ENCODE data around the gene DPYD. TPM values are rescaled to one million over a fixed set of nuclear protein-coding genes. Genes with fewer than 3 reads are reported as not detected.

Gene DPYD
- total and polyA plus RNA-seq, 4 donors: 17.7 to 99.3 (median 74.4) TPM

- no peak for TF ChIP-seq CTCF (IDR thresholded peaks at IDR 0.05; ENCODE audit: control extremely low read depth, extremely low read depth)
- DNase-seq: no peak
- H3K4me3 ChIP-seq: no peak overlapping the region
- no peaks in the 10 kb centered on the region for H3K36me3 ChIP-seq (ENCODE audit: control insufficient read depth in 4 of 4, insufficient read depth in 4 of 4, low read length in 4 of 4)
- 74 to 95% methylated on average over 1 of the region's 1 CpG for WGBS, 2 donors
- no peaks in the 10 kb centered on the region for H3K4me1 ChIP-seq (ENCODE audit: control insufficient read depth in 5 of 5, insufficient read depth in 5 of 5, low read length in 5 of 5)
- peaks cover 0 to 6% (median 2%) of the 10 kb centered on the region in 4 donors for H3K9me3 ChIP-seq (ENCODE audit: control insufficient read depth in 4 of 4, insufficient read depth in 3 of 4, low read length in 3 of 4)
- no peak overlapping the region for H3K27ac ChIP-seq (ENCODE audit: low read depth in 1 of 2, low read length in 1 of 2)
- no peak overlapping the region for H3K9ac ChIP-seq (ENCODE audit: insufficient read depth in 1 of 2, low read length in 2 of 2)
- ATAC-seq (ENCODE audit: insufficient read depth, low FRiP score): no peak
- H3K27me3 ChIP-seq (ENCODE audit: control insufficient read depth in 3 of 3, insufficient read depth in 3 of 3, low read length in 2 of 3): no peaks in the 10 kb centered on the region
Measured at GRCh38 chr1:97042551-97042950, 878.3 kb downstream of the DPYD start.

GRCh38 chr1:97041026-97041425 lies 879.8 kb downstream of the DPYD start:
- Histone ChIP-seq H3K27ac (ENCODE audit: low read depth in 1 of 2, low read length in 1 of 2) (no peak overlapping the region), H3K36me3 (ENCODE audit: control insufficient read depth in 4 of 4, insufficient read depth in 4 of 4, low read length in 4 of 4) (no peaks in the 10 kb centered on the region), H3K4me3 (no peak overlapping the region), H3K9ac (ENCODE audit: insufficient read depth in 1 of 2, low read length in 2 of 2) (no peak overlapping the region), H3K9me3 (ENCODE audit: control insufficient read depth in 4 of 4, insufficient read depth in 3 of 4, low read length in 3 of 4) (peaks cover 0 to 6% (median 2%) of the 10 kb centered on the region in 4 donors), H3K27me3 (ENCODE audit: control insufficient read depth in 3 of 3, insufficient read depth in 3 of 3, low read length in 2 of 3) (no peaks in the 10 kb centered on the region), H3K4me1 (ENCODE audit: control insufficient read depth in 5 of 5, insufficient read depth in 5 of 5, low read length in 5 of 5) (no peaks in the 10 kb centered on the region)
- ATAC-seq (ENCODE audit: insufficient read depth, low FRiP score) (no peak), DNase-seq (no peak)
- 68 to 83% methylated on average over 2 of the region's 2 CpGs for WGBS, 2 donors
- no peak for TF ChIP-seq CTCF (IDR thresholded peaks at IDR 0.05; ENCODE audit: control extremely low read depth, extremely low read depth)

- H3K36me3 ChIP-seq (ENCODE audit: control insufficient read depth in 4 of 4, insufficient read depth in 4 of 4, low read length in 4 of 4): no peaks in the 10 kb centered on the region
- no peaks in the 10 kb centered on the region for H3K4me1 ChIP-seq (ENCODE audit: control insufficient read depth in 5 of 5, insufficient read depth in 5 of 5, low read length in 5 of 5)
- ATAC-seq (ENCODE audit: insufficient read depth, low FRiP score) (no peak), DNase-seq (no peak)
- H3K4me3 ChIP-seq: no peak overlapping the region
- peaks cover 0 to 6% (median 0%) of the 10 kb centered on the region in 4 donors for H3K9me3 ChIP-seq (ENCODE audit: control insufficient read depth in 4 of 4, insufficient read depth in 3 of 4, low read length in 3 of 4)
- 87 to 88% methylated on average over 4 of the region's 4 CpGs for WGBS, 2 donors
- TF ChIP-seq CTCF (IDR thresholded peaks at IDR 0.05; ENCODE audit: control extremely low read depth, extremely low read depth): no peak
- H3K27ac ChIP-seq (ENCODE audit: low read depth in 1 of 2, low read length in 1 of 2): no peak overlapping the region
- no peak overlapping the region for H3K9ac ChIP-seq (ENCODE audit: insufficient read depth in 1 of 2, low read length in 2 of 2)
- H3K27me3 ChIP-seq (ENCODE audit: control insufficient read depth in 3 of 3, insufficient read depth in 3 of 3, low read length in 2 of 3): no peaks in the 10 kb centered on the region
Measured at GRCh38 chr1:97038410-97038809, 882.4 kb downstream of the DPYD start.

GRCh38 chr1:97034651-97035050 lies 886.2 kb downstream of the DPYD start:
- no peaks in the 10 kb centered on the region for H3K4me1 ChIP-seq (ENCODE audit: control insufficient read depth in 5 of 5, insufficient read depth in 5 of 5, low read length in 5 of 5)
- H3K27ac ChIP-seq (ENCODE audit: low read depth in 1 of 2, low read length in 1 of 2): no peak overlapping the region
- H3K9me3 ChIP-seq (ENCODE audit: control insufficient read depth in 4 of 4, insufficient read depth in 3 of 4, low read length in 3 of 4): peaks cover 0 to 2% (median under 1%) of the 10 kb centered on the region in 4 donors
- DNase-seq (no peak), ATAC-seq (ENCODE audit: insufficient read depth, low FRiP score) (no peak)
- H3K27me3 ChIP-seq (ENCODE audit: control insufficient read depth in 3 of 3, insufficient read depth in 3 of 3, low read length in 2 of 3): no peaks in the 10 kb centered on the region
- H3K4me3 ChIP-seq: no peak overlapping the region
- 86 to 91% methylated on average over 2 of the region's 2 CpGs for WGBS, 2 donors
- no peak for TF ChIP-seq CTCF (IDR thresholded peaks at IDR 0.05; ENCODE audit: control extremely low read depth, extremely low read depth)
- H3K36me3 ChIP-seq (ENCODE audit: control insufficient read depth in 4 of 4, insufficient read depth in 4 of 4, low read length in 4 of 4): no peaks in the 10 kb centered on the region
- no peak overlapping the region for H3K9ac ChIP-seq (ENCODE audit: insufficient read depth in 1 of 2, low read length in 2 of 2)

All from lung (tissue), 12 donors.